Lower lobe of right lung (tissue), 2 donors: Measurements from ENCODE around the gene CXCR2. TPM values are rescaled to one million over a fixed set of nuclear protein-coding genes. Genes with fewer than 3 reads are reported as not detected.
A peak's percentile ranks its signal among the peaks of the same experiment; 100 is the strongest.

ENCODE experiments used
- ATAC-seq, 2 donors: fragments of 200-7000 bp; cut with Tn5 transposase; one replicate each; pipeline ENCODE4 v1.9.1; 2020 to 2022; ENCODE audit warnings: mild to moderate bottlenecking in 2 of 2, moderate library complexity in 2 of 2
- DNase-seq: peaks from one replicate; pipeline ENCODE4 v3.0.0-alpha.2; 2020
- H3K27ac ChIP-seq: fragments of 200-600 bp; one replicate; pipeline ENCODE4 v1.8.0; 2022
- H3K27me3 ChIP-seq: fragments of 200-600 bp; one replicate; pipeline ENCODE4 v1.8.0; 2022; ENCODE audit warnings: low read depth
- H3K36me3 ChIP-seq: fragments of 200-600 bp; one replicate; pipeline ENCODE4 v1.8.0; 2022; ENCODE audit warnings: mild to moderate bottlenecking
- H3K4me1 ChIP-seq: fragments of 200-600 bp; one replicate; pipeline ENCODE4 v1.8.0; 2022
- H3K4me3 ChIP-seq: fragments of 200-600 bp; one replicate; pipeline ENCODE4 v1.8.0; 2022; ENCODE audit warnings: mild to moderate bottlenecking
- H3K9me3 ChIP-seq: fragments of 200-600 bp; one replicate; pipeline ENCODE4 v1.8.0; 2022
- intact Hi-C: fragments of 100-400 bp; cut with DNase I; formaldehyde crosslinking; loops from one replicate; pipeline ENCODE4 v1.11.0; 2022
- total RNA-seq: library from RNA; stranded (reverse); fragmentation: NEBNext Ultra II Directional; extraction: Animal tissue kit (Norgen Biotek cat#: 25700); gene quantifications from one replicate; pipeline ENCODE4 v1.2.1, GENCODE V29; 2021
- TF ChIP-seq, protein P1 (sequence below): fragments of 200-600 bp; IDR thresholded peaks from one replicate; pipeline ENCODE4 v1.8.0; 2022; ENCODE audit warnings: antibody characterized with exemption, mild to moderate bottlenecking
- donor health status: DM: no; HTN: yes; CAD: no; lungs with severe emphysema.

Gene CXCR2
- total RNA-seq, 1 donor from 2014 or later: 20.1 TPM

DNA sequence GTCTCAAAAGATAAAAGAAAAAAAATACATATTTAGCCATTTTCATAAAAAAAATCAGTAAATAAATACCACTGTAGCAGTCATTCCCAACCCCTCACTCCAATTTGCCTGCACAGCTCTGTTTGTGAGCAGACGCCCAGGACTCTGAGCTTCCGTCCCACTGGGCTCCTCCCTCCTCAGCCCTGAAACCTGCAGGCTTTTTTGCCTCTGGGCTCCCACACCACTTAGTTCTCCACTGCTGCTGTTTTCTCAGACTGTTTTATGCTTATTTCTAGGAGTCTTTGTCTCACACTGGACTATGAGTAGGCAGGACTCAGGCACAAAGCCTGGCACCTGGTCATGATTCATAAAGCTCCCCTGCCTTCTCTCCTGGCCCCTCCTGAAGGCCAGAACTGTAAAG is 47.0 kb downstream of the CXCR2 start:
- ATAC-seq (no peak), DNase-seq (no peak)
- Histone ChIP-seq H3K27ac (no peak overlapping the region), H3K9me3 (no peaks in the 10 kb centered on the region), H3K36me3 (no peaks in the 10 kb centered on the region), H3K4me3 (no peak overlapping the region), H3K4me1 (no peaks in the 10 kb centered on the region), H3K27me3 (no peaks in the 10 kb centered on the region)
- TF ChIP-seq, protein P1, sequence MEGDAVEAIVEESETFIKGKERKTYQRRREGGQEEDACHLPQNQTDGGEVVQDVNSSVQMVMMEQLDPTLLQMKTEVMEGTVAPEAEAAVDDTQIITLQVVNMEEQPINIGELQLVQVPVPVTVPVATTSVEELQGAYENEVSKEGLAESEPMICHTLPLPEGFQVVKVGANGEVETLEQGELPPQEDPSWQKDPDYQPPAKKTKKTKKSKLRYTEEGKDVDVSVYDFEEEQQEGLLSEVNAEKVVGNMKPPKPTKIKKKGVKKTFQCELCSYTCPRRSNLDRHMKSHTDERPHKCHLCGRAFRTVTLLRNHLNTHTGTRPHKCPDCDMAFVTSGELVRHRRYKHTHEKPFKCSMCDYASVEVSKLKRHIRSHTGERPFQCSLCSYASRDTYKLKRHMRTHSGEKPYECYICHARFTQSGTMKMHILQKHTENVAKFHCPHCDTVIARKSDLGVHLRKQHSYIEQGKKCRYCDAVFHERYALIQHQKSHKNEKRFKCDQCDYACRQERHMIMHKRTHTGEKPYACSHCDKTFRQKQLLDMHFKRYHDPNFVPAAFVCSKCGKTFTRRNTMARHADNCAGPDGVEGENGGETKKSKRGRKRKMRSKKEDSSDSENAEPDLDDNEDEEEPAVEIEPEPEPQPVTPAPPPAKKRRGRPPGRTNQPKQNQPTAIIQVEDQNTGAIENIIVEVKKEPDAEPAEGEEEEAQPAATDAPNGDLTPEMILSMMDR: no peak
- intact Hi-C loops: no loop called here

DNA sequence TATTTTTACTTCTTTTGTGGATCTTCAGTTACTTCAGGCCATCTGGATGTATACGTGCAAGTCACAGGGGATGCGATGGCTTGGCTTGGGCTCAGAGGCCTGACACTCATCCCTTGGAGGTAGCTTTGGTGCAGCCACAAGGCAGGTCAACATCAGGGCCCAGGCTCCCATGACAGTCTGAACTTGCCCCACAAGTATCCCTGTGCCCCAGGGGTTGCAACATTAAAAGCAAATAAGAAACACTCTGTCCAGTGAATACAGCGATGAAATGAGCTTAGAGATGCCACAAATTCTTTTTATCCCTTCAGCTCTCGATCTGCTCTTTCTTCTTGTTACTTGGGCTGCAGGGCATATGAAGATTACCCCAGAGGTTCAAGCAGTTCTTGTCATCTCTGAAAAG is 54.0 kb downstream of the CXCR2 start:
- ATAC-seq: peak in 1 of 2 donors; percentile 47
- H3K4me1 ChIP-seq: no peaks in the 10 kb centered on the region
- H3K27me3 ChIP-seq: no peaks in the 10 kb centered on the region
- no peak overlapping the region for H3K27ac ChIP-seq
- no peaks in the 10 kb centered on the region for H3K9me3 ChIP-seq
- H3K36me3 ChIP-seq: no peaks in the 10 kb centered on the region
- no peak for DNase-seq
- intact Hi-C loops: no loop called here
- H3K4me3 ChIP-seq: no peak overlapping the region
- TF ChIP-seq, protein P1: no peak

DNA sequence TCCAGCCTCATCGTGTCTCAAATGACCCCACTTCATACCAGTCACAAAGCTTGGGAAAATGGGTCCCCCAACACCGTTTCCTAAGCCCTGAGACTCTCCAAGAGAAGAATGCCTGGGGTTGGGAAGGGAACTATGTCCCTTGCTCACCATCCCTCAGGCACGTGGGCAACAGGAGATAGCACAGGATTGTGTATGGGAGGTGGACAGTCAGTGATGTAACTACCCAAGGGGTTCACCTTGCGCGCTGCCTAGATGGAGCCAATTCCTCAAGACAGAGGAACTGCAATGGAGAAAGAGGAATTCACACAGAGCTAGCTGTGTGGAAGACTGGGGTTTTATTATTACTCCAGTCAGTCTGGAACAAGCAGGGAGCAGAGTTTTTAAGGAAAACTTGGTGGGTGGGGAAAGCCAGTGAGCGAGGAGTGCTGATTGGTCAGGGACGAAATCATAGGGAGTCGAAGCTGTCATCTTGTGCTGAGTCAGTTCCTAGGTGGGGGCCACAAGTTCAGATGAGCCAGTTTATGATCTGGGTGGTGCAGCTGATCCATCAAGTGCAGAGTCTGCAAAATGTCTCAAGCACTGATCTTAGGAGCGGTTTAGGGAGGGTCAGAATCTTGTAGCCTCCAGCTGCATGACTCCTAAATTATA is 54.8 kb downstream of the CXCR2 start:
- DNase-seq (no peak), ATAC-seq (peak in 1 of 2 donors; percentile 19)
- Histone ChIP-seq H3K36me3 (no peaks in the 10 kb centered on the region), H3K4me1 (no peaks in the 10 kb centered on the region), H3K27ac (no peak overlapping the region), H3K9me3 (no peaks in the 10 kb centered on the region), H3K27me3 (no peaks in the 10 kb centered on the region), H3K4me3 (no peak overlapping the region)
- intact Hi-C loops: no loop called here
- TF ChIP-seq, protein P1: no peak

DNA sequence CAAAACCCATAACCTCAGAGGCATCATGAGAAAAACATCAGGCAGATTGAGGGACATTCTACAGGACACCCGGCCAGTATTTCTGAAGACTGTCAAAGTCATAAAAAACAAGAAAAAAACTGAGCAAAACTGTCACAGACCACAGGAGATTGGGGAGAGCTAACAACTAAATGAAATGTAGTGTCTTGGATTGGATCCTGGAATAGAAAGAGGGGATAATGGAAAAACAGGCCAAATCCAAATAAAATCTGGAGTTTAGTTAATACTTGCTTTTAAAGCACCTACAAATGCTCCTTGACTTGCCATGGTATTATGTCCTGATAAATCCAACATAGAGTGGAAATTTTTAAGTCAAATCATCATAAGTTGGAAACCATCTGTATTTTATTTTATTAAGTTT is 58.5 kb downstream of the CXCR2 start:
- no peak overlapping the region for H3K4me3 ChIP-seq
- H3K27me3 ChIP-seq: no peaks in the 10 kb centered on the region
- intact Hi-C loops: no loop called here
- H3K9me3 ChIP-seq: no peaks in the 10 kb centered on the region
- ATAC-seq: no peak
- no peak overlapping the region for H3K27ac ChIP-seq
- no peaks in the 10 kb centered on the region for H3K36me3 ChIP-seq
- DNase-seq: no peak
- H3K4me1 ChIP-seq: peaks cover 10% of the 10 kb centered on the region
- TF ChIP-seq, protein P1: no peak

DNA sequence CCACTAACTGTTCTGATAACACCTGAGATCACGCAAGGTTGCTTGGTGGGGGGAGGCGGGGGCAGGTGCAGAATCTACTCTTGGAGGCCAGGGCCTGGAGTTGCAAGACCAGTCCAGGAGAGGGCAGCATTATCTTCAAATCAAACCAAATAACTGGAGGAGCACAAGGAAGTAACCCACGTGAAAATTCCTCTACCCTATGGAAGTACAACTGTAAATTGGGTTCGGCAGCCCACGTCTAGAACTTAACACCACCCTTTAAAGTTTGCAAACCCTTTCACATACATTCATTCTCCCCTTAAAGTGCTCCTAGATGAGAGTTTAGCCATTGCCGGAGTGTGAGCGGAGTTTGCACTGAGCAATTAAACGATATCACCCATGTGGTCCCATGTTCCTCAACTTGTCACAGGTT is 60.5 kb downstream of the CXCR2 start:
- H3K27me3 ChIP-seq: no peaks in the 10 kb centered on the region
- H3K4me1 ChIP-seq: peaks cover 10% of the 10 kb centered on the region
- H3K9me3 ChIP-seq: no peaks in the 10 kb centered on the region
- intact Hi-C loops: no loop called here
- ATAC-seq (peak; percentile 94 to 96), DNase-seq (peak; percentile 77)
- TF ChIP-seq, protein P1: peak; percentile 86
- H3K4me3 ChIP-seq: no peak overlapping the region
- H3K36me3 ChIP-seq: no peaks in the 10 kb centered on the region
- H3K27ac ChIP-seq: no peak overlapping the region

Other genes with a start within 250 kb of the CXCR2 start
- gene TNS1, start 123.0 kb upstream of the CXCR2 start, total RNA-seq: 505 TPM
- gene RUFY4, start 56.8 kb upstream of the CXCR2 start, total RNA-seq: not detected
- 10.4 TPM for gene CXCR1, start 40.9 kb downstream of the CXCR2 start, total RNA-seq
- 382 TPM for gene ARPC2, start 91.2 kb downstream of the CXCR2 start, total RNA-seq
- gene GPBAR1, start 135.0 kb downstream of the CXCR2 start, total RNA-seq: 4.6 TPM
- gene AAMP, start 144.1 kb downstream of the CXCR2 start, total RNA-seq: 58.8 TPM
- gene PNKD, start 144.5 kb downstream of the CXCR2 start, total RNA-seq: 65.8 TPM
- gene TMBIM1, start 166.5 kb downstream of the CXCR2 start, total RNA-seq: 300 TPM
- 5.6 TPM for gene CATIP, start 230.8 kb downstream of the CXCR2 start, total RNA-seq